HG02884 (cell line): ENCODE data around the gene UBTD2.
"Not testable (repeated sequence)": the region's sequence is repeated elsewhere in the genome, so short reads cannot be mapped to it uniquely, and the experiment has no call there.

ENCODE experiments used
- ATAC-seq: cut with Tn5 transposase; IDR thresholded peaks from one replicate; pipeline ENCODE4 v1.9.1; 2021; ENCODE audit warnings: mild to moderate bottlenecking, moderate library complexity; ENCODE audit not compliant: unreplicated experiment

UBTD2 gene

GRCh38 chr5:172283020-172283861 is at the start of gene UBTD2:
Gene UBTD2, minus strand, starts transcription at chr5:172283764. Its CDS starts 99 bp downstream, at chr5:172283665.
- peak; percentile 85 for ATAC-seq

GRCh38 chr5:172326901-172327300 is 43.3 kb upstream of the UBTD2 start:
- ATAC-seq: not testable (repeated sequence)

- ATAC-seq: no peak
Measured at GRCh38 chr5:172325452-172325851, 41.9 kb upstream of the UBTD2 start.

GRCh38 chr5:172322028-172322965 is 38.7 kb upstream of the UBTD2 start:
- no peak for ATAC-seq

- ATAC-seq: no peak
Measured at GRCh38 chr5:172321593-172321992, 38.0 kb upstream of the UBTD2 start.

GRCh38 chr5:172319708-172320441 is 36.3 kb upstream of the UBTD2 start:
- no peak for ATAC-seq

GRCh38 chr5:172315587-172316493 is 32.3 kb upstream of the UBTD2 start:
- peak; percentile 41 for ATAC-seq

GRCh38 chr5:172313915-172314314 is 30.4 kb upstream of the UBTD2 start:
- ATAC-seq: no peak

- no peak for ATAC-seq
Measured at GRCh38 chr5:172312286-172312685, 28.7 kb upstream of the UBTD2 start.

GRCh38 chr5:172311605-172312004 is 28.0 kb upstream of the UBTD2 start:
- no peak for ATAC-seq

- ATAC-seq: no peak
Measured at GRCh38 chr5:172311026-172311425, 27.5 kb upstream of the UBTD2 start.

- no peak for ATAC-seq
Measured at GRCh38 chr5:172305380-172305779, 21.8 kb upstream of the UBTD2 start.

GRCh38 chr5:172303572-172304335 is 20.2 kb upstream of the UBTD2 start:
- no peak for ATAC-seq

GRCh38 chr5:172303162-172303561 is 19.6 kb upstream of the UBTD2 start:
- ATAC-seq: no peak

GRCh38 chr5:172302047-172302710 is 18.6 kb upstream of the UBTD2 start:
- no peak for ATAC-seq

GRCh38 chr5:172299916-172300439 is 16.4 kb upstream of the UBTD2 start:
- no peak for ATAC-seq

- ATAC-seq: no peak
Measured at GRCh38 chr5:172294831-172295230, 11.3 kb upstream of the UBTD2 start.

- ATAC-seq: no peak
Measured at GRCh38 chr5:172293745-172294342, 10.3 kb upstream of the UBTD2 start.
